DMS 273 (cell line): Measurements from ENCODE around the gene NIPAL3.
"Not testable (repeated sequence)": the region's sequence is repeated elsewhere in the genome, so short reads cannot be mapped to it uniquely, and the experiment has no call there.

Source experiments
- DNase-seq: peaks from one replicate; lab custom pipeline; 2025; ENCODE audit not compliant: unreplicated experiment; lab: John Stamatoyannopoulos, UW

NIPAL3 gene

GRCh38 chr1:24514946-24515345 is 99.3 kb downstream of the NIPAL3 start:
- no peak for DNase-seq

- not testable (repeated sequence) for DNase-seq
Measured at GRCh38 chr1:24515671-24516209, 100.1 kb downstream of the NIPAL3 start.

GRCh38 chr1:24516506-24516905 is 100.9 kb downstream of the NIPAL3 start:
- no peak for DNase-seq

GRCh38 chr1:24517898-24518297 is 102.3 kb downstream of the NIPAL3 start:
- DNase-seq: no peak

GRCh38 chr1:24520282-24520681 is 104.7 kb downstream of the NIPAL3 start:
- not testable (repeated sequence) for DNase-seq
